Neural progenitor cell (in vitro differentiated cells): ENCODE data around the gene COL23A1.

ENCODE experiments used
- CTCF ChIP-seq: fragments of 200-600 bp; sonication (generic); IDR thresholded peaks from 2 replicates; pipeline ENCODE4 v1.5.1; 2017; ENCODE audit warnings: antibody characterized with exemption, mild to moderate bottlenecking
- EZH2 ChIP-seq: fragments of 200-600 bp; sonication (generic); IDR thresholded peaks from 2 replicates; pipeline ENCODE4 v1.6.1; 2017; ENCODE audit warnings: antibody characterized with exemption, mild to moderate bottlenecking, moderate library complexity
- EZH2phosphoT487 ChIP-seq: fragments of 200-600 bp; sonication (generic); IDR thresholded peaks from 2 replicates; pipeline ENCODE4 v1.6.1; 2017; ENCODE audit warnings: antibody characterized with exemption

GRCh38 chr5:178314961-178315820, 275.0 kb downstream of the COL23A1 start:
- no peak for TF ChIP-seq CTCF
- no peak for TF ChIP-seq EZH2
- TF ChIP-seq EZH2phosphoT487: no peak
